ACHN (cell line): ENCODE data around the gene KRTAP3-1.
"Not testable (repeated sequence)": the region's sequence is repeated elsewhere in the genome, so short reads cannot be mapped to it uniquely, and the experiment has no call there.

Source experiments
- DNase-seq: peaks from one replicate; pipeline ENCODE4 v3.0.0-alpha.2; 2015
- in situ Hi-C: cut with HindIII; loops from 2 replicates; pipeline ENCODE4 v1.10.0; 2017; ENCODE audit warnings: low sequenced_read_pairs, low pct_ligation_motif_present, low pct_unique_long_range_greater_than_20kb

KRTAP3-1 gene

GRCh38 chr17:41008811-41009210 lies at the start of gene KRTAP3-1:
KRTAP3-1 (minus strand) TSS chr17:41009128; CDS start chr17:41009074, 54 bp downstream.
- DNase-seq: no peak
- in situ Hi-C loops: no loop called here

GRCh38 chr17:41057547-41057946 lies 48.6 kb upstream of the KRTAP3-1 start:
- in situ Hi-C loops: no loop called here
- no peak for DNase-seq

DNA sequence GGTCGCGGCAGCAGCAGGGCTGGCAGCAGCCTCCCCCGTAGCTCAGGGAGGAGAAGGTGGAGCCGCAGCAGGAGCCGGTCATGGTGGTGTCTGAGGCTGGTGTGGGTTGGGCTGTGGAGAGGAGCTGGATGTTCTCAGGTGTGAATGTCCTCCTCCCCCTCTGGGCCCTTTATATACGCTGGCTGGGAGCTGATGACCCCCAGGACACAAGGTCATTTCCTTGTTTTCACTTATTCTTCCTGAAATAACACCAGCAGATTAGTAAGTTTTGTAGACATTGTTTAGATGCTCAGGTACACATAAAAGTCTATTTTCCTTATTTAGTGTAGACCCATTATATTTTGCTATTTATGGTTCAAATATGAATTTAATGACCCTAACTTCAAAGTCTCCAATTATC lies 46.2 kb upstream of the KRTAP3-1 start, which contains the start of gene KRTAP2-2:
Gene KRTAP2-2 (minus strand): TSS at position 101 of the 400 bp plus-strand sequence. CDS start 19 bp downstream, at position 82.
- in situ Hi-C loops, DNase-seq: not testable (repeated sequence)

- in situ Hi-C loops, DNase-seq: not testable (repeated sequence)
Measured at GRCh38 chr17:41054556-41054955, 45.6 kb upstream of the KRTAP3-1 start.

DNA sequence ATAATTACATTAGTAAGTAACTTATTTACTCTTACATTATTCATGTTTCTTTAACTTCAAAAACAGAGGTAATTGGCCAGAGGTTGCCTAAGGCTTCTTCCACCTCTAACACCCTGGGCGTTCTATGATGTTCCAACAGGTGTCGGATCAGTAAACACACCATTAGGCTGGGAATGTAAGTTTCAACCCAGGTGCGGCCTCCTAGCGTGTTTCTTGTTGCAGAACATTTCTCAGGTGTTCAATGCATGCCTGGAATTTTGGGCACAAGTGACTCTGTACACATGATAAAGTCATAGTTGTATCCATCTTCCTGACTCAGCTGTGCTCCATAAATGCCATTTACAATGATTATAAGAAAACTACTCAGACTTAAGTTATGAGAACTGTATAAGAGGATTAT lies 45.1 kb upstream of the KRTAP3-1 start:
- DNase-seq: no peak
- in situ Hi-C loops: no loop called here

DNA sequence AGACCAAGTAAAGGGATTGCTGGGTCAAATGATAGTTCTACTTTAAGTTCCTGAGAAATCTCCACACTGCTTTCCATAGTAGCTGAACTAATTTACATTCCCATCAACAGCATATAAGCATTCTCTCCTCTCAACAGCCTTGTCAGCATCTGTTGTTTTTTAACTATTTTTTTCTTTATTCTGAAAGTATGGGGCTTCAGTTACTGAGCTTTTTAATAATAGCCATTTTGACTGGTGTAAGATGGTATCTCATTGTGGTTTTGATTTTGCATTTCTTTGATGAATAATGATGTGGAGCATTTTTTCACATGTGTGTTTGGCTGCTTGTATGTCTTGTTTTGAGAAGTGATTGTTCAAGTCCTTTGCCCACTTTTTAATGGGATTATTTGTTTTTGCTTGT lies 43.6 kb upstream of the KRTAP3-1 start:
- DNase-seq: no peak
- in situ Hi-C loops: no loop called here

- in situ Hi-C loops: no loop called here
- no peak for DNase-seq
Measured at GRCh38 chr17:41049110-41049509, 40.2 kb upstream of the KRTAP3-1 start.

DNA sequence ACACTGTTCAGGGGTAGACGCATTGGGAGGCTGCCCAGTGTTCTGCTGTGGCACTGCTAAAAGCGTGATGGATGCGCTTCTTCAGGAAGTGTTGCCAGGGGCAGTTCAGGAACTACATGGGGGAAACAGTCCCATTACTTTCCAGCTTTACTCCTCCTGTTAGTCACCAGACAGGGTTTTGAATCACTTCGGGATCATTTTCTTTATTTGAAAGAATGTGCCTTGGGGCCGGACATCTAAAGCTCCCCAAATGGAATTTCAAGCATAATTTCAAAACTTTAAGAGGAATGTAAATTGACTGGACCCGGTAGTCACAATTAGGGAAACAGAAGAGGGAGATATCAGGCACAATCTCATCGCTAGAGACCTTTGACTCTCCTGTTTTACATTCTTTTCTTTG lies 39.5 kb upstream of the KRTAP3-1 start:
- DNase-seq: no peak
- in situ Hi-C loops: no loop called here

GRCh38 chr17:41046735-41047465 lies 38.0 kb upstream of the KRTAP3-1 start, which contains the start of gene KRTAP2-1:
KRTAP2-1 (minus strand) TSS chr17:41047316; CDS start chr17:41047267, 49 bp downstream.
- in situ Hi-C loops, DNase-seq: not testable (repeated sequence)

DNA sequence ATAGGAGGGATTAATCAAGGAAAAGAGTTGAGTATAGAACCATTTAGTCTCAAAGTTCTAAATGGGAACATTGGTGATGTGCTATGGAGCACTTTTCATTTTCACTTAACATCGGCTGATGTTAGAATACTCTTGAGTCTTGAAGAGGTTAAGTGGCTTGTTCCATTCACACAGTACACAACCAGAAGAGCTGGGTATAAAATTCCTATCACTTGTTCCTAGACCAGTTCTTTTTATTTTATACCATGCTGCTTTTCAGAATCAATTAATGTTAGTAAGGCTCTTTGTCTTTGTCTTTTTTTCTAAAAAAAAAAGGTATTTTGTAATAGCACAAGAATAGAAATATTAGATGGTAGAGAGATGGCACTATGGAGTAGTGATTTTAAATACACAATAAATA lies 34.0 kb upstream of the KRTAP3-1 start:
- DNase-seq: no peak
- in situ Hi-C loops: no loop called here

DNA sequence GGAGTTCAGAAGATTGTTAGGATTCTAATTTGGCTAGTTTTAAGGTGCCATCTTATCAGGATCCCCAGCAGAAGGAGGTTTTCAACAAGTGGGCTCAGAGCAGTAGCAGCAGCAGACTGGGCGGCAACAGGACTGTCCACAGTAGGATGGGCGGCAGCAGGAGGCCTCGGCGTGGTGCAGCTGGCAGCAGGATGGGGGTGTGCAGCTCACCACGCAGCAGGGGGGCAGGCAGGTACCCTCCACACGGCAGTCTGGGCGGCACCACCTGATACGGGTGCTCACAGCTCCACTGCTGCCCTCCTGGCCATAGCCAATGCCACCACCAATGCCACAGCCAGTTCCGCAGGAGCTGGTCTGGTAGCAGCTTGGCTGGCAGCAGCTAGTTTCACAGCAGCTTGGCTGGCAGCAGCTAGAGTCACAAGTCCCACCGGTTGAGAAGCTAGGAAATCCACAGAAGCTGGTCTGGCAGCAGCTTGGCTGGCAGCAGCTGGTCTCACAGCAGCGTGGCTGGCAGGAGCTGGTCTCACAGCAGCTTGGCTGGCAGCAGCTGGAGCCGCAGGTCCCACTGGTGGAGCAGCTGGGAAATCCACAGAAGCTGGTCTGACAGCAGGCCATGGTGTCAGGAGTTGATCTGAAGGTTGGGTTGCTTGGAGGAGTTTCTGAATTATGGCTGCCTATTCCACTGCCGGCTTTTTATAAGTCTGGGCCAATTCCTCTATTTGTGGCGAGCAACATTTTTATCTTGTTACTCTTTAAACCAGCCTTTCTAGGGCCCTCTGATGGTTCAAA lies 32.0 kb upstream of the KRTAP3-1 start, which contains the start of gene KRTAP1-1:
Gene KRTAP1-1 (minus strand): TSS at position 668 of the 789 bp plus-strand sequence. CDS start 53 bp downstream, at position 615.
- DNase-seq, in situ Hi-C loops: not testable (repeated sequence)

- no peak for DNase-seq
- in situ Hi-C loops: no loop called here
Measured at GRCh38 chr17:41037853-41038350, 29.0 kb upstream of the KRTAP3-1 start.

GRCh38 chr17:41034346-41034935 lies 25.5 kb upstream of the KRTAP3-1 start, which contains the start of gene KRTAP1-3:
KRTAP1-3 (minus strand) TSS chr17:41034874; CDS start chr17:41034821, 53 bp downstream.
- DNase-seq, in situ Hi-C loops: not testable (repeated sequence)

GRCh38 chr17:41029633-41030245 lies 20.8 kb upstream of the KRTAP3-1 start, which contains the start of gene KRTAP1-4:
KRTAP1-4 (minus strand) TSS chr17:41030195; CDS start chr17:41030078, 117 bp downstream.
- in situ Hi-C loops: no loop called here
- DNase-seq: no peak

DNA sequence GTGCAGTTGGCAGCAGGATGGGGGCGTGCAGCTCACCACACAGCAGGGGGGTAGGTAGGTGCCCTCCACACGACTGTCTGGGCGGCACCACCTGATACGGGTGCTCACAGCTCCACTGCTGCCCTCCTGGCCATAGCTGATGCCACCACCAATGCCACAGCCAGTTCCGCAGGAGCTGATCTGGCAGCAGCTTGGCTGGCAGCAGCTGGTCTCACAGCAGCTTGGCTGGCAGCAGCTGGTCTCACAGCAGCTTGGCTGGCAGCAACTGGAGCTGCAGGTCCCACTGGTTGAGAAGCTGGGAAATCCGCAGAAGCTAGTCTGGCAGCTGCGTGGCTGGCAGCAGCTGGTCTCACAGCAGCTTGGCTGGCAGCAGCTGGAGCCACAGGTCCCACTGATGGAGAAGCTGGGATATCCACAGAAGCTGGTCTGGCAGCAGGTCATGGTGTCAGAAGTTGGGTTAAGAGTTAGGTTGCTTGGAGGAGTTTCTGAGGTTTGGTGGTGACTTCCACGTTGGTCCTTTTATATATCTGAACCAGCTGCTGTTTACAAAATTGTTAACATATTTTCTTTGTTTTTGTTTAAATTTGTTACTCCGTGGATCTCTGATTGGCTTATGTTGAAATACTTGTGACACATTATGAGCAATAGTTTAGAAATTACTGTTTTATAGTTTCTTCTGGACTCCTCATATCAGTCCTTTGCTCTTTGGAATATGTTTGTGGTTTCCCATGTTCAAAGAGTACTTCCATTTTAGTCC lies 18.0 kb upstream of the KRTAP3-1 start, which contains the start of gene KRTAP1-5:
Gene KRTAP1-5 (minus strand): TSS at position 494 of the 757 bp plus-strand sequence. CDS start 53 bp downstream, at position 441.
- in situ Hi-C loops: no loop called here
- DNase-seq: no peak

DNA sequence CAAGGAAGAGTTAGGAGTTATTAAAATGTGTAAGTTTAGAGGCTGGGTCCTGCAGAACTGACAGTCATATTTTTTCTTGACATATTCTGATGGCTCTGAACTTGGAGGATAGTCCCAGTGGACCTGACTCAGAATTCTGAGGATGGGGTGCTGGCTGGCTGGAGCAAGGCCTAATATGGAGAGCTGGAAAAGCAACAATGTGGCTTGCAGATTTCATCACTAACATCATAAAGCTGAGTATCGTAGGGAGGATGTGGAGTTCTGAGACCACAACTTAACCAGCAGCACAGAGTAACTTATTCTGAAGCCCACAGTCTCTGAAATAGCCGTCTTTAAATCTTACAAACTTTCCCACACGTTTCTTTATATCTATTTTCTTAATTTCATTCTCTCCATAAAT lies 15.8 kb upstream of the KRTAP3-1 start:
- DNase-seq: no peak
- in situ Hi-C loops: no loop called here

DNA sequence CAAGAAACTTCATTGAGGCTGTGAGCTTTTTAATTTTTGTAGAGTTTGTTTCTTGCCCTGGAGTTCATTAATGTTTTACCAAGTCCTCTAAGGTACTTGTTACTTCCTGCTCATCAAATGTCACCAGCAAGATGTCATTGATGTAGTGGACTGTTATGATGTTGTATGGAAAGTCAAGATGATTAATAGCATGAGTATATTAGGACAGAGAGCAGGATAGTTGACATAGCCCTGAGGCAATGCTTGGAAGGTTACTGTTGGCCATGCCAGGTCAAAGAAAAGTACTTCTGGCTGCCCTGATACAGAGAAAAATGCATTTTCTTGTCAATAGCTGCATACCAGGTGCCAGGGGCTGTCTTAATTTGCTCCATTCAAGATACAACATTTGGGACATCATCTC lies 11.4 kb upstream of the KRTAP3-1 start:
- in situ Hi-C loops: no loop called here
- no peak for DNase-seq
